Large intestine (tissue), 3 donors: Measurements from ENCODE around the gene MTG1. TPM values are rescaled to one million over a fixed set of nuclear protein-coding genes. Genes with fewer than 3 reads are reported as not detected.
"Not testable (repeated sequence)": the region's sequence is repeated elsewhere in the genome, so short reads cannot be mapped to it uniquely, and the experiment has no call there.

Experiments used
- DNase-seq, 2 donors: peaks; one replicate each; pipeline versions ENCODE4 v3.0.0 to v3.0.0-alpha.2; 2013
- H3K27ac ChIP-seq: one replicate; pipeline ENCODE4 v1.5.1; 2013; ENCODE audit warnings: low read length
- H3K27me3 ChIP-seq: 2 replicates; pipeline ENCODE4 v1.6.1; 2013; ENCODE audit warnings: low read length; ENCODE audit not compliant: control insufficient read depth, insufficient read depth
- H3K36me3 ChIP-seq: 2 replicates; pipeline ENCODE4 v1.6.1; 2013; ENCODE audit warnings: low read length; ENCODE audit not compliant: control insufficient read depth, insufficient read depth
- H3K4me1 ChIP-seq: one replicate; pipeline ENCODE4 v1.6.1; 2013; ENCODE audit warnings: low read length; ENCODE audit not compliant: control insufficient read depth, insufficient read depth
- H3K4me3 ChIP-seq: one replicate; pipeline ENCODE4 v1.5.1; 2013; ENCODE audit warnings: low read length
- H3K9me3 ChIP-seq: one replicate; pipeline ENCODE4 v1.6.1; 2013; ENCODE audit warnings: mild to moderate bottlenecking, low read depth, low read length, moderate library complexity; ENCODE audit not compliant: control insufficient read depth
- WGBS: methylation state at CpG from one replicate; pipeline ENCODE4 v1.1.5; 2013; ENCODE audit warnings: low lambda C conversion rate; ENCODE audit not compliant: insufficient coverage; 5-methylcytosine and 5-hydroxymethylcytosine counted together
- polyA plus RNA-seq: library from polyadenylated mRNA; unstranded; fragments of 120-200 nt; gene quantifications from one replicate; pipeline ENCODE4 v1.2.1, GENCODE V29; 2013

MTG1 gene
- polyA plus RNA-seq, 1 donor, result 67.5 TPM

- WGBS, result 98% methylated on average over 6 of the region's 7 CpGs
- Histone ChIP-seq H3K27me3 (no peaks in the 10 kb centered on the region), H3K4me1 (no peaks in the 10 kb centered on the region), H3K4me3 (no peak overlapping the region), H3K9me3 (peaks cover 38% of the 10 kb centered on the region), H3K27ac (no peak overlapping the region), H3K36me3 (peaks cover 57% of the 10 kb centered on the region)
- no peak for DNase-seq
Measured at GRCh38 chr10:133411523-133412380, 17.8 kb downstream of the MTG1 start.

- DNase-seq, result no peak
- no peaks in the 10 kb centered on the region for H3K27me3 ChIP-seq
- H3K4me3 ChIP-seq, result no peak overlapping the region
- H3K27ac ChIP-seq, result no peak overlapping the region
- H3K9me3 ChIP-seq, result peaks cover 38% of the 10 kb centered on the region
- no peaks in the 10 kb centered on the region for H3K4me1 ChIP-seq
- H3K36me3 ChIP-seq, result peaks cover 54% of the 10 kb centered on the region
Measured at GRCh38 chr10:133412381-133412711, 18.4 kb downstream of the MTG1 start.

GRCh38 chr10:133414401-133414800, 20.4 kb downstream of the MTG1 start:
- H3K36me3 ChIP-seq, result peaks cover 54% of the 10 kb centered on the region
- DNase-seq, H3K27ac ChIP-seq, H3K4me1 ChIP-seq, H3K27me3 ChIP-seq, H3K4me3 ChIP-seq: not testable (repeated sequence)
- no CpG with 5 or more reads among the region's 23 CpGs for WGBS
- peaks cover 38% of the 10 kb centered on the region for H3K9me3 ChIP-seq

- no peak overlapping the region for H3K27ac ChIP-seq
- H3K27me3 ChIP-seq, result no peaks in the 10 kb centered on the region
- H3K4me3 ChIP-seq, result no peak overlapping the region
- H3K4me1 ChIP-seq, result no peaks in the 10 kb centered on the region
- no CpG with 5 or more reads among the region's 25 CpGs for WGBS
- peaks cover 56% of the 10 kb centered on the region for H3K36me3 ChIP-seq
- H3K9me3 ChIP-seq, result peaks cover 31% of the 10 kb centered on the region
- no peak for DNase-seq
Measured at GRCh38 chr10:133415752-133416151, 21.8 kb downstream of the MTG1 start.

GRCh38 chr10:133418289-133418993, 24.5 kb downstream of the MTG1 start:
- no peak overlapping the region for H3K27ac ChIP-seq
- no peak overlapping the region for H3K4me3 ChIP-seq
- DNase-seq, result no peak
- peaks cover 17% of the 10 kb centered on the region for H3K9me3 ChIP-seq
- peaks cover 36% of the 10 kb centered on the region for H3K36me3 ChIP-seq
- no CpG with 5 or more reads among the region's 14 CpGs for WGBS
- no peaks in the 10 kb centered on the region for H3K4me1 ChIP-seq
- peaks cover 4% of the 10 kb centered on the region for H3K27me3 ChIP-seq

GRCh38 chr10:133419211-133419950, 25.4 kb downstream of the MTG1 start:
- no peaks in the 10 kb centered on the region for H3K4me1 ChIP-seq
- peaks cover 4% of the 10 kb centered on the region for H3K27me3 ChIP-seq
- H3K9me3 ChIP-seq, result peaks cover 15% of the 10 kb centered on the region
- H3K27ac ChIP-seq, result no peak overlapping the region
- no CpG with 5 or more reads among the region's 34 CpGs for WGBS
- no peak for DNase-seq
- H3K36me3 ChIP-seq, result peaks cover 36% of the 10 kb centered on the region
- no peak overlapping the region for H3K4me3 ChIP-seq

GRCh38 chr10:133420028-133420427, 26.1 kb downstream of the MTG1 start:
- H3K27me3 ChIP-seq, result peaks cover 4% of the 10 kb centered on the region
- H3K36me3 ChIP-seq, result peaks cover 35% of the 10 kb centered on the region
- DNase-seq, result no peak
- H3K27ac ChIP-seq, result no peak overlapping the region
- WGBS, result no CpG with 5 or more reads among the region's 17 CpGs
- peaks cover 10% of the 10 kb centered on the region for H3K9me3 ChIP-seq
- no peak overlapping the region for H3K4me3 ChIP-seq
- H3K4me1 ChIP-seq, result no peaks in the 10 kb centered on the region

- Histone ChIP-seq H3K27ac (no peak overlapping the region), H3K4me1 (no peaks in the 10 kb centered on the region), H3K27me3 (peaks cover 4% of the 10 kb centered on the region), H3K36me3 (peaks cover 29% of the 10 kb centered on the region), H3K4me3 (no peak overlapping the region), H3K9me3 (peaks cover 4% of the 10 kb centered on the region)
- no CpG with 5 or more reads among the region's 6 CpGs for WGBS
- DNase-seq, result no peak
Measured at GRCh38 chr10:133420579-133420978, 26.6 kb downstream of the MTG1 start.

GRCh38 chr10:133421336-133422222, 27.6 kb downstream of the MTG1 start:
- WGBS, result no CpG with 5 or more reads among the region's 17 CpGs
- H3K36me3 ChIP-seq, result peaks cover 24% of the 10 kb centered on the region
- no peaks in the 10 kb centered on the region for H3K4me1 ChIP-seq
- H3K27ac ChIP-seq, result no peak overlapping the region
- no peak overlapping the region for H3K4me3 ChIP-seq
- H3K27me3 ChIP-seq, result peaks cover 4% of the 10 kb centered on the region
- no peaks in the 10 kb centered on the region for H3K9me3 ChIP-seq
- DNase-seq, result no peak
